CD4-positive, alpha-beta T cell treated with Interleukin-21 for 1 hour (primary cell): Measurements from ENCODE around the gene HIP1R.
"Not testable (repeated sequence)": the region's sequence is repeated elsewhere in the genome, so short reads cannot be mapped to it uniquely, and the experiment has no call there.

Experiments
- DNase-seq: peaks from one replicate; pipeline ENCODE4 v3.0.0-alpha.2; 2020

The HIP1R gene

GRCh38 chr12:122834921-122835749 is at the start of gene HIP1R:
HIP1R (plus strand) TSS chr12:122835457; CDS start chr12:122835551, 94 bp downstream.
- DNase-seq: peak; percentile 53

GRCh38 chr12:122785503-122785902 is 49.8 kb upstream of the HIP1R start:
- DNase-seq: no peak

- no peak for DNase-seq
Observed at GRCh38 chr12:122788387-122788786, 46.9 kb upstream of the HIP1R start.

GRCh38 chr12:122789637-122790036 is 45.6 kb upstream of the HIP1R start:
- no peak for DNase-seq

- no peak for DNase-seq
Observed at GRCh38 chr12:122790393-122791075, 44.7 kb upstream of the HIP1R start.

GRCh38 chr12:122793685-122794106 is 41.6 kb upstream of the HIP1R start:
- peak; percentile 66 for DNase-seq

- no peak for DNase-seq
Observed at GRCh38 chr12:122795807-122796206, 39.5 kb upstream of the HIP1R start.

GRCh38 chr12:122799641-122800243 is 35.5 kb upstream of the HIP1R start:
- DNase-seq: no peak

- no peak for DNase-seq
Observed at GRCh38 chr12:122803937-122804336, 31.3 kb upstream of the HIP1R start.

GRCh38 chr12:122804957-122805356 is 30.3 kb upstream of the HIP1R start:
- not testable (repeated sequence) for DNase-seq

GRCh38 chr12:122807651-122808050 is 27.6 kb upstream of the HIP1R start:
- no peak for DNase-seq

- no peak for DNase-seq
Observed at GRCh38 chr12:122811777-122812176, 23.5 kb upstream of the HIP1R start.

GRCh38 chr12:122813310-122813713 is 21.9 kb upstream of the HIP1R start:
- DNase-seq: no peak

GRCh38 chr12:122819209-122819785 is 16.0 kb upstream of the HIP1R start:
- DNase-seq: no peak

GRCh38 chr12:122820138-122820537 is 15.1 kb upstream of the HIP1R start:
- no peak for DNase-seq

- no peak for DNase-seq
Observed at GRCh38 chr12:122820838-122821271, 14.4 kb upstream of the HIP1R start.

- DNase-seq: no peak
Observed at GRCh38 chr12:122823429-122823828, 11.8 kb upstream of the HIP1R start.

GRCh38 chr12:122825773-122826724 is 9.2 kb upstream of the HIP1R start:
- no peak for DNase-seq

- DNase-seq: no peak
Observed at GRCh38 chr12:122827258-122827657, 8.0 kb upstream of the HIP1R start.

GRCh38 chr12:122830517-122831214 is 4.6 kb upstream of the HIP1R start:
- DNase-seq: no peak
